HepG2 (cell line): ENCODE results near the gene PROKR1. TPM values are rescaled to one million over a fixed set of nuclear protein-coding genes. Genes with fewer than 3 reads are reported as not detected.

Experiments
- ATAC-seq: fragments of 200-7000 bp; cut with Tn5 transposase; 3 replicates; pipeline ENCODE4 v1.9.1; 2020; ENCODE audit warnings: mild to moderate bottlenecking, moderate library complexity
- BruUV-seq: library from RNA; stranded (reverse); fragments of 400-500 nt; replicated peaks from 2 replicates; lab custom pipeline; 2021; lab: Mats Ljungman, UMichigan
- CTCF ChIA-PET: fragments of 300-600 bp; formaldehyde crosslinking; extraction: SDS; loops from one replicate; lab custom pipeline; 2021; ENCODE audit warnings: low total read pairs, inconsistent platforms, low intra/inter-chr PET ratio; lab: Yijun Ruan, JAX
- POLR2A ChIA-PET: fragments of 350-600 bp; sonication (Branson Sonifier 250); formaldehyde crosslinking; loops from one replicate; lab custom pipeline; 2020; ENCODE audit warnings: antibody characterized with exemption, inconsistent platforms; lab: Yijun Ruan, JAX
- DNase-seq: peaks from one replicate; pipeline ENCODE4 v3.0.0-alpha.2; 2015; ENCODE audit warnings: low spot score
- FAIRE-seq: peaks from 3 replicates; lab custom pipeline; 2011; peaks lifted over from hg19 to GRCh38; lab: Jason Lieb, UNC
- H2AFZ ChIP-seq: one replicate; pipeline ENCODE4 v1.6.1; 2011; ENCODE audit warnings: low read length, inconsistent platforms
- H3K27ac ChIP-seq: fragments of 300-600 bp; 3 replicates; pipeline ENCODE4 v1.8.0; 2011; ENCODE audit warnings: mixed run types, mild to moderate bottlenecking, mixed read lengths, low read length, inconsistent platforms; ENCODE audit not compliant: insufficient read depth; ENCODE audit errors: extremely low read length
- H3K27me3 ChIP-seq, 2 experiments: fragments of 200-600 bp in 1 of 2; 2 replicates in 1 of 2; 3 replicates in 1 of 2; pipeline versions ENCODE4 v1.6.0 to v1.8.0; 2011; ENCODE audit warnings: low read length in 2 of 2, mild to moderate bottlenecking in 2 of 2, moderate library complexity in 2 of 2, inconsistent platforms in 1 of 2; ENCODE audit not compliant: insufficient read depth in 2 of 2, control insufficient read depth in 1 of 2
- H3K36me3 ChIP-seq, 2 experiments: fragments of 200-600 bp in 1 of 2; replicated peaks in 1 of 2; 2 replicates in 1 of 2; 3 replicates in 1 of 2; pipeline versions ENCODE4 v1.5.1 to v1.8.0; 2011; ENCODE audit warnings: low read length in 2 of 2, inconsistent platforms in 1 of 2; ENCODE audit not compliant: insufficient read depth in 2 of 2, control insufficient read depth in 1 of 2
- H3K4me1 ChIP-seq: 2 replicates; pipeline ENCODE4 v1.5.1; 2012; ENCODE audit warnings: low read length, inconsistent platforms; ENCODE audit not compliant: insufficient read depth
- H3K4me2 ChIP-seq: 2 replicates; pipeline ENCODE4 v1.6.0; 2011; ENCODE audit warnings: low read depth, low read length, inconsistent platforms
- H3K4me3 ChIP-seq, 3 experiments: fragments of 200-600 bp in 1 of 3; sonication (generic), shearing (Covaris generic) in 1 of 3; replicated peaks in 1 of 3; 2 replicates each; pipeline ENCODE4 v1.5.1; 2011 to 2016; ENCODE audit warnings: low read length in 3 of 3, inconsistent platforms in 2 of 3, low read depth in 2 of 3, mild to moderate bottlenecking in 2 of 3, control low read depth in 1 of 3, mixed read lengths in 1 of 3; ENCODE audit not compliant: insufficient read depth in 1 of 3
- H3K79me2 ChIP-seq: one replicate; pipeline ENCODE4 v1.6.1; 2011; ENCODE audit warnings: low read length, inconsistent platforms; ENCODE audit not compliant: insufficient read depth
- H3K9ac ChIP-seq: 2 replicates; pipeline ENCODE4 v1.6.0; 2011; ENCODE audit warnings: mild to moderate bottlenecking, low read depth, low read length, inconsistent platforms; ENCODE audit not compliant: insufficient read depth
- H3K9me3 ChIP-seq: 2 replicates; pipeline ENCODE4 v1.5.1; 2012; ENCODE audit warnings: mild to moderate bottlenecking, low read length
- H4K20me1 ChIP-seq: 2 replicates; pipeline ENCODE4 v1.6.0; 2011; ENCODE audit warnings: inconsistent platforms, mild to moderate bottlenecking, low read length, moderate library complexity; ENCODE audit not compliant: insufficient read depth
- CCDC6 ChIP-seq: sonication (generic); formaldehyde crosslinking; IDR thresholded peaks from 2 replicates; pipeline ENCODE4 v1.8.1; 2022; ENCODE audit warnings: mild to moderate bottlenecking, missing genetic modification reagents, moderate library complexity
- KMT2B ChIP-seq: IDR thresholded peaks from 2 replicates; pipeline ENCODE4 v1.6.1; 2016; ENCODE audit warnings: missing genetic modification reagents, missing compliant biosample characterization
- RELA ChIP-seq: sonication (generic); formaldehyde crosslinking; IDR thresholded peaks from 2 replicates; pipeline ENCODE4 v1.4.0; 2020; ENCODE audit warnings: missing genetic modification reagents
- RFXAP ChIP-seq: sonication (generic); formaldehyde crosslinking; IDR thresholded peaks from 2 replicates; pipeline ENCODE4 v1.4.0; 2020; ENCODE audit warnings: missing genetic modification reagents, borderline replicate concordance
- SMC3 ChIP-seq: IDR thresholded peaks from 2 replicates; pipeline ENCODE4 v1.6.1; 2011; ENCODE audit warnings: low read length, improper control_type of control experiment
- STAG1 ChIP-seq: sonication (generic); formaldehyde crosslinking; IDR thresholded peaks from 2 replicates; pipeline ENCODE4 v1.4.0; 2020; ENCODE audit warnings: missing genetic modification reagents
- ZNF780A ChIP-seq: sonication (generic); formaldehyde crosslinking; IDR thresholded peaks from 2 replicates; pipeline ENCODE4 v1.8.0; 2022; ENCODE audit warnings: mild to moderate bottlenecking, missing genetic modification reagents, moderate library complexity
- WGBS: methylation state at CpG from one replicate; pipeline ENCODE4 v1.1.6; 2017; ENCODE audit warnings: low lambda C conversion rate; 5-methylcytosine and 5-hydroxymethylcytosine counted together
- in situ Hi-C: cut with HindIII; loops from 2 replicates; pipeline ENCODE4 v1.10.0; 2017; ENCODE audit warnings: low pct_unique_long_range_greater_than_20kb; ENCODE audit not compliant: extremely low pct_ligation_motif_present
- intact Hi-C: fragments of 100-400 bp; cut with micrococcal nuclease; formaldehyde crosslinking; loops from one replicate; pipeline ENCODE4 v1.10.0; 2022; ENCODE audit not compliant: unreplicated experiment
- polyA plus RNA-seq, 8 experiments: library from polyadenylated mRNA; depleted of rRNA in 3 of 8; stranded (reverse) in 7 of 8; unstranded in 1 of 8; fragments of >200 nt; fragmentation: Illumina TruSeq in 4 of 8; extraction: Trizol in 4 of 8; gene quantifications; 2 replicates each; pipeline versions ENCODE4 v1.2.1 to v1.2.3, GENCODE V29; 2011 to 2016; ENCODE audit warnings: low read depth in 4 of 8, missing spikeins in 1 of 8, mixed read lengths in 1 of 8; ENCODE audit not compliant: insufficient read depth in 1 of 8
- total RNA-seq, 5 experiments: library from RNA; depleted of rRNA; stranded (reverse); fragments of >200 nt; fragmentation: Illumina TruSeq; extraction: Trizol; gene quantifications; 2 replicates each; pipeline ENCODE4 v1.2.3, GENCODE V29; 2016; ENCODE audit warnings: low read depth in 1 of 5
- TF ChIP-seq, protein P1 (sequence below): conservative IDR thresholded peaks from 2 replicates; pipeline ENCODE4 v1.6.1; 2018; ENCODE audit warnings: missing genetic modification reagents
- TF ChIP-seq, protein P2 (sequence below): sonication (generic); formaldehyde crosslinking; IDR thresholded peaks from 2 replicates; pipeline ENCODE4 v1.5.0; 2020; ENCODE audit warnings: mild to moderate bottlenecking, missing genetic modification reagents, moderate library complexity
- TF ChIP-seq, protein P3 (sequence below): sonication (generic); formaldehyde crosslinking; IDR thresholded peaks from 2 replicates; pipeline ENCODE4 v1.4.0; 2020; ENCODE audit warnings: missing genetic modification reagents

The PROKR1 gene
- total and polyA plus RNA-seq, 2 of the 13 experiments (the other 11 are each of a cell fraction or from before 2014, with no cell fraction given), result not detected

GRCh38 chr2:68645523-68645922 is 2.1 kb downstream of the PROKR1 start (continued):
- TF ChIP-seq, protein P1, sequence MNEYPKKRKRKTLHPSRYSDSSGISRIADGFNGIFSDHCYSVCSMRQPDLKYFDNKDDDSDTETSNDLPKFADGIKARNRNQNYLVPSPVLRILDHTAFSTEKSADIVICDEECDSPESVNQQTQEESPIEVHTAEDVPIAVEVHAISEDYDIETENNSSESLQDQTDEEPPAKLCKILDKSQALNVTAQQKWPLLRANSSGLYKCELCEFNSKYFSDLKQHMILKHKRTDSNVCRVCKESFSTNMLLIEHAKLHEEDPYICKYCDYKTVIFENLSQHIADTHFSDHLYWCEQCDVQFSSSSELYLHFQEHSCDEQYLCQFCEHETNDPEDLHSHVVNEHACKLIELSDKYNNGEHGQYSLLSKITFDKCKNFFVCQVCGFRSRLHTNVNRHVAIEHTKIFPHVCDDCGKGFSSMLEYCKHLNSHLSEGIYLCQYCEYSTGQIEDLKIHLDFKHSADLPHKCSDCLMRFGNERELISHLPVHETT (CRISPR knock-in tag), result no peak
- TF ChIP-seq RELA (CRISPR knock-in tag), result no peak

- Histone ChIP-seq H4K20me1 (no peaks in the 10 kb centered on the region), H3K36me3 (no peaks in the 10 kb centered on the region), H3K9ac (no peak overlapping the region), H2AFZ (no peak overlapping the region), H3K4me3 (no peak overlapping the region), H3K9me3 (no peaks in the 10 kb centered on the region), H3K27ac (no peak overlapping the region), H3K4me1 (no peaks in the 10 kb centered on the region; the same call in 1 of the 2 replicates), H3K79me2 (no peaks in the 10 kb centered on the region), H3K27me3 (peaks cover 11 to 68% of the 10 kb centered on the region in 2 experiments; a peak in 4 of 5 replicates), H3K4me2 (no peak overlapping the region)
- intact Hi-C loops, result loop anchor here (5.0 kb wide), 1 partner anchor 159 kb away; no protein-coding TSS in a partner anchor
- in situ Hi-C loops, result no loop called here
- ChIA-PET CTCF (no interaction called here), POLR2A (no interaction called here)
- FAIRE-seq, result no peak
- BruUV-seq, result no TSS peak
- 18% methylated on average over 3 of the region's 3 CpGs for WGBS
- DNase-seq, result peak; percentile 33
- ATAC-seq, result peak; percentile 30; the same call in 2 of the 3 replicates
- peak; percentile 67 for TF ChIP-seq STAG1
- no peak for TF ChIP-seq KMT2B (CRISPR knock-in tag)
- TF ChIP-seq SMC3, result peak; percentile 22; the same call in 1 of the 2 replicates
- no peak for TF ChIP-seq RFXAP
- TF ChIP-seq, protein P2, sequence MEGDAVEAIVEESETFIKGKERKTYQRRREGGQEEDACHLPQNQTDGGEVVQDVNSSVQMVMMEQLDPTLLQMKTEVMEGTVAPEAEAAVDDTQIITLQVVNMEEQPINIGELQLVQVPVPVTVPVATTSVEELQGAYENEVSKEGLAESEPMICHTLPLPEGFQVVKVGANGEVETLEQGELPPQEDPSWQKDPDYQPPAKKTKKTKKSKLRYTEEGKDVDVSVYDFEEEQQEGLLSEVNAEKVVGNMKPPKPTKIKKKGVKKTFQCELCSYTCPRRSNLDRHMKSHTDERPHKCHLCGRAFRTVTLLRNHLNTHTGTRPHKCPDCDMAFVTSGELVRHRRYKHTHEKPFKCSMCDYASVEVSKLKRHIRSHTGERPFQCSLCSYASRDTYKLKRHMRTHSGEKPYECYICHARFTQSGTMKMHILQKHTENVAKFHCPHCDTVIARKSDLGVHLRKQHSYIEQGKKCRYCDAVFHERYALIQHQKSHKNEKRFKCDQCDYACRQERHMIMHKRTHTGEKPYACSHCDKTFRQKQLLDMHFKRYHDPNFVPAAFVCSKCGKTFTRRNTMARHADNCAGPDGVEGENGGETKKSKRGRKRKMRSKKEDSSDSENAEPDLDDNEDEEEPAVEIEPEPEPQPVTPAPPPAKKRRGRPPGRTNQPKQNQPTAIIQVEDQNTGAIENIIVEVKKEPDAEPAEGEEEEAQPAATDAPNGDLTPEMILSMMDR (CRISPR knock-in tag), result peak; percentile 58
- TF ChIP-seq, protein P3, sequence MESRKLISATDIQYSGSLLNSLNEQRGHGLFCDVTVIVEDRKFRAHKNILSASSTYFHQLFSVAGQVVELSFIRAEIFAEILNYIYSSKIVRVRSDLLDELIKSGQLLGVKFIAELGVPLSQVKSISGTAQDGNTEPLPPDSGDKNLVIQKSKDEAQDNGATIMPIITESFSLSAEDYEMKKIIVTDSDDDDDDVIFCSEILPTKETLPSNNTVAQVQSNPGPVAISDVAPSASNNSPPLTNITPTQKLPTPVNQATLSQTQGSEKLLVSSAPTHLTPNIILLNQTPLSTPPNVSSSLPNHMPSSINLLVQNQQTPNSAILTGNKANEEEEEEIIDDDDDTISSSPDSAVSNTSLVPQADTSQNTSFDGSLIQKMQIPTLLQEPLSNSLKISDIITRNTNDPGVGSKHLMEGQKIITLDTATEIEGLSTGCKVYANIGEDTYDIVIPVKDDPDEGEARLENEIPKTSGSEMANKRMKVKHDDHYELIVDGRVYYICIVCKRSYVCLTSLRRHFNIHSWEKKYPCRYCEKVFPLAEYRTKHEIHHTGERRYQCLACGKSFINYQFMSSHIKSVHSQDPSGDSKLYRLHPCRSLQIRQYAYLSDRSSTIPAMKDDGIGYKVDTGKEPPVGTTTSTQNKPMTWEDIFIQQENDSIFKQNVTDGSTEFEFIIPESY (CRISPR knock-in tag), result no peak
- no peak for TF ChIP-seq CCDC6
- no peak for TF ChIP-seq ZNF780A (CRISPR knock-in tag)
Observed at GRCh38 chr2:68646303-68646702, 2.9 kb downstream of the PROKR1 start.
